NCI-H510A treated with DMSO at 0.1 percent for 48 hours (cell line): ENCODE measurements around the gene DENND11.

ENCODE experiments used
- DNase-seq: peaks from one replicate; lab custom pipeline; 2025; lab: John Stamatoyannopoulos, UW

The DENND11 gene

DNA sequence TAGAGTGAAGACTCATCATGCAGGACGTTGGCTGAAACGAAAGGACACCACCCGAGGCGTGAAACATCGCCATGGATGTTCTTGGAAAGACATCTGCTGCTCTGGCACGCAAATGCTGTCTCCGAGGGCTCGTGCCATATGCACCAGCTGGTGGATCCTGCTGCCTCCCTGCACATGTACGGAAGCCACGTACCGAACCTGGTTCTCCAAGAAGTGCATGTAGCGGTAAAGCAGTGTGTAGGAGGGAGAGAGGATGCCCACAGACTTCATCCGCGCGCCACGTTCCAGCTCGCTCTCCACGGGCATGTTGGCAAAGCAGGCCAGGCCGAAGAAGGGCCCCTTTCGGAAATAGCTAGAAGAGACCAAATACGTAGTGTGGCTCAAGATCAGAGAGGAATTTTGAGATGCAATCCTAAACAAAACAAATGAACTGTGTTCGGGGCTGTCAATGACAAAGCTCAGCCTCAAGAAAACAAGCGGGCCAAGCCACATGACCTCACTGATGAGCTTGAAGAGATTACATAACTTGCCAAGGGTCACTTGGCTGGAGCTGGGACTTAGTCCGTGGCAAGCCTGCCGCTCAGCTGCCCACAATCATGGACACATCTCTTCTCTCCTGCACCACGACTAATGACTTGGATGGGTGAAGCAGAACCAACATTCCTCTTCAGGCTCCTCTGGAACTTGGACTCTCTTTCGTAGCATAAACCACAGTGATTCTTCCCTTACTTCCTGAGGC lies 16.5 kb downstream of the DENND11 start:
- DNase-seq, result no peak

- DNase-seq, result no peak
These were observed 23.0 kb downstream of the DENND11 start for GRCh38 chr7:141679014-141679413.

GRCh38 chr7:141676618-141677017 lies 25.3 kb downstream of the DENND11 start:
- DNase-seq, result no peak

DNA sequence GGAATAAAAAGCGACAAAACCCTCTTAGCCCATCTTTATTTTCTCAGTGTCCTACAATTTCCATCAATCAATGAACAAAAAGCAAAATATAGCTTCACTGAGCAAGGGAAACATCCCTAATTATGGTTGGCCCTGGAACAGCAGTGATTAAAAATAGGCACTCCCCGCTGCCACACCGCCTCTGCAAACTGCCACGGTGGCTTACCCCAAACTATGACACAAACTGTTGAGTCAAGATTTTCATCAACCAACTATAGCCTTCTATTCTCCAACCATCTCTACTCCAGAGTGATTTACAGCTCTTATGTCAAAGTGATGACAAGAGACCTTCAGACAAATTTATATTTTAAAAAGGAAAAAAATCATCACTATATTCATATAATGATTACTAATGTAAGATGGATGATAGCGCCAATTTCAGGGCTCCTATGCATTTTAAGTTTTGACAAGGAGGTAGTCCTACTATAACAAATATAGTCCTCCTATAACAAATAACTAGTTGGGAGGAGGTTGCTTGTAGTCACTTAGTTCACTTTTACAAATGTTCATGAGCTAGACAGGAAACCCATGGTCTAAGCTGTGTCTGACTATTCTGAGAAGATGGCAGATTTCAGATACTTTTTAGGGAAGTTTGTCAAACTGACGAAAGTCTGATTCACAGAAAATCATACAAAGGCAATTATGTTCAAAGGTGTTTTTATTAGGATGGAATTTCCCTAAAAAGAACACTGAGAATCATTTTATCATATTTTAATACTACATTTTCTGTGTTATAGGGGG lies 26.3 kb downstream of the DENND11 start:
- DNase-seq, result no peak

DNA sequence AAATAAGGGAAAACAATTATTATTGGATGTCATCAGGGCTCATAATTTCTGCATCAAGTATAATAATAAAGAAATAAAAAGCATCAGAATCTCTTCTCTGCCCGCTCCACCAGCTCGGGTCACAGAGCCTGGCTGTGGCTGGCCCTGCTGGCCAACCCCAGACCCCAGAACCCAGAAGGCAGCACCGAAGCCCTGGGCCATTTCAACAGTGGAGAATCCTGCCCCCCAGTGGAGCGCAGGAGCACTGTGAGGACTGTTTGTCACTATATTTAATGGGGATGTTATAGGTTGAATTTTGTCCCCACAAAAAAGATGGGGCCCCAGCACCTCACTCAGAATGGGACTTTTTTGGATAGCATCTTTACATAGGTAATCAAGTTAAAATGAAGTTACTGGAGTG lies 27.3 kb downstream of the DENND11 start:
- no peak for DNase-seq

GRCh38 chr7:141674171-141674671 lies 27.7 kb downstream of the DENND11 start:
- DNase-seq, result no peak

GRCh38 chr7:141673346-141673745 lies 28.6 kb downstream of the DENND11 start:
- no peak for DNase-seq

- DNase-seq, result no peak
These were observed 30.1 kb downstream of the DENND11 start for GRCh38 chr7:141671705-141672496.

- DNase-seq, result no peak
These were observed 33.1 kb downstream of the DENND11 start for GRCh38 chr7:141668853-141669252.

- no peak for DNase-seq
These were observed 35.9 kb downstream of the DENND11 start for GRCh38 chr7:141666071-141666470.

- DNase-seq, result no peak
These were observed 36.5 kb downstream of the DENND11 start for GRCh38 chr7:141665208-141666035.

- DNase-seq, result no peak
These were observed 37.5 kb downstream of the DENND11 start for GRCh38 chr7:141664450-141664849.

DNA sequence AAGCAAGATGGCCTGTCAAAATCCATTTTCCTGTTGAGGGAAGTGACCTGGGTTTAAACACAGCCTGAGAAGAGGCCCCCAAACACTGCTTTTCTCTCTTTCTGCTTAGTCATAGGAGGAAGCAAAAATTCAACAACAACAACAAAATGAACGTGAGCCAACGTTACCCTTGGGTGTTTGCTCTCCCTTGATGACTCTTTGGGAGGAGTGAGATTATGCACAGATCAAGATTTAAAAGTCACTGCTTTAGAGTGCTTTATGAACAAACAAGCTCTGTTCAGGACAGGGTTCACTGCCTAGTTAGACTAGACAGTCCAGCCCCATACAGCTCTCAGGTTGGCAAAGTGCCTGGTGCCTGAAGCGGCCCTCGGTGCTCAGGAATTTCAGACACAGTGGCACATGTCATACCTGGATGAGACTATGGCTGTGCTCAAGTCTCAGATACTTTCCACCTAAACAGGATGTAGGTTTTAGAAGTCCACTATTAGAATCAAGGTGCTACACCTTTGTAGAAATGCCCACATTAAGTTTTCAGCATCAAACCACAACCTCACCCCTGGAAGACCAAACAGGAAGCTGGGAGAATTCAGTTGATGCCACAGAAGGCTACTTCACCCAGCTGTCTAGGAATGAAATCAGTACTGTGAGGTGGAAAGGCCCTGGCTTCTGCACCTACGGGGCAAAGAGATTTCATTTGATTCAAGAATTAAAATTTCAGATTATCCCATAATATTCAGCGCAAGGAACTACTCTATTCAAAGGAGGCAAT lies 38.7 kb downstream of the DENND11 start:
- no peak for DNase-seq

DNA sequence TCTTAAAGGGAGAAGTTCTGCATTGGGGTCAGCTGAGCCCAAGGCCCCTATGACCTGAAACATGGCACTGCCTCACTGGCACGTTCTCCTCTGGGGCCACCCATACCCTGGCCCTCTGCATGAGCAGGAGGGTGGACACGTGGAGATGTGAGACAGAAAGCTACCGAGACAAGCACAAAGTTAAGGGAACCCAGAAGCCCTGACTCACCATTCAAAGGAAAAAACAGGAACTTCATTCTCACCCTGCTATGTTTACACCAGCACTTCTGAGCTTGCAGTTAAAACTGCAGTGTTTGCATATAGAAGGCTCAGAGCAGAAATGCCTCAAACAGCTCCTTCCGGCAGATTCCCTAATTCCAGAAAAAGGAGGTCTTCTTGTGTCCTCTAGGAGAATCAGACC lies 41.7 kb downstream of the DENND11 start:
- DNase-seq, result no peak

DNA sequence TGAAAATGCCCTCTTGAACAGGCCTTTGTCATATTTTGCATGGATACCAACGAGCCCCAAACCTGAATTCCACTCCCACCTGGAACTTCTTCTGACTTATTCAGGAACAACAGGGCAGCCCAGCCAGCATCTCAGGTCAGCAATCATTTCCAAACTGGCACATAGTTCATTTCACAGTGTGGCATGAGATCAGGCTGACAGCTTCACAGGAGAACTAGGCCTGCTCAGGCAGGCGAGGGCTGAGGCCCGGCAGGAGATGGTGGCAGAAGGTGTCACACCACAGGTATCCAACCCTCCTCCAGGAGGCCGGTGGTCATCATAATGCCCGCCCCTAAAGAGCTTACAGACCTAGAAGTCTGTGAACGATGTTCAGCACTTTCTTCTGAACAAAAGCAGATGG lies 42.5 kb downstream of the DENND11 start:
- DNase-seq, result no peak

- peak; percentile 83 for DNase-seq
These were observed 47.4 kb downstream of the DENND11 start for GRCh38 chr7:141654551-141654950.

DNA sequence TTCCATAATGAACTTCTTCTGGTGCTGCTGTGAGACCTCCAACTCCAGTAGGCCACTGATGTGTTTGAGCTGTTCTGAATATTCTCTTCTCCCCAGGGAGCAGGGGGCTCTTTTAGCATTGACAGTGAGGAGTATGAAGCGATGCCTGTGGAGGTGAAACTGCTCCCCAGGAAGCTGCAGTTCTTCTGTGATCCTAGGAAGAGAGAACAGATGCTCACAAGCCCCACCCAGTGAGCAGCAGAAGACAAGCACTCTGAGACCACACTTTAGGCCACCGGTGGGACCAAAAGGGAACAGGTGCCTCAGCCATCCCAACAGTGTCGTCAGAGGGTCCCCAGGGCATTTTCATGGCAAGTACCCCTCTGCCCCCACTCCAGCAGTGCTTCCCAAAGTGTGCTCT lies 49.3 kb downstream of the DENND11 start:
- no peak for DNase-seq
